SJCRH30 (cell line): Measurements from ENCODE around the gene ANKRD13D. TPM values are rescaled to one million over a fixed set of nuclear protein-coding genes. Genes with fewer than 3 reads are reported as not detected.

Source experiments
- DNase-seq, 2 experiments: peaks; one replicate each; pipeline ENCODE4 v3.0.0-alpha.2; 2015 to 2020
- H3K27ac ChIP-seq: fragments of 250-450 bp; sonication (Bioruptor Pico); 2 replicates; pipeline ENCODE4 v1.5.1; 2020; ENCODE audit warnings: mild to moderate bottlenecking, moderate library complexity
- H3K27me3 ChIP-seq: fragments of 250-450 bp; sonication (Bioruptor Pico); 2 replicates; pipeline ENCODE4 v1.5.1; 2020; ENCODE audit warnings: mild to moderate bottlenecking, moderate library complexity
- H3K36me3 ChIP-seq: fragments of 250-450 bp; sonication (Bioruptor Pico); 2 replicates; pipeline ENCODE4 v1.5.1; 2020; ENCODE audit warnings: mild to moderate bottlenecking, moderate library complexity
- H3K4me1 ChIP-seq: fragments of 250-450 bp; sonication (Bioruptor Pico); 2 replicates; pipeline ENCODE4 v1.5.1; 2020; ENCODE audit warnings: mild to moderate bottlenecking, moderate library complexity
- H3K4me3 ChIP-seq: fragments of 250-450 bp; sonication (Bioruptor Pico); 2 replicates; pipeline ENCODE4 v1.5.1; 2020; ENCODE audit warnings: mild to moderate bottlenecking, moderate library complexity
- H3K9me3 ChIP-seq: fragments of 250-450 bp; sonication (Bioruptor Pico); replicated peaks from 2 replicates; pipeline ENCODE4 v1.5.1; 2020; ENCODE audit warnings: mild to moderate bottlenecking, moderate library complexity
- total RNA-seq: library from RNA; depleted of rRNA; stranded (reverse); fragments of >200 nt; shearing (Covaris generic); gene quantifications from 2 replicates; pipeline ENCODE4 v1.2.3, GENCODE V29; 2014

ANKRD13D gene
- total RNA-seq, 1 experiment from 2014 or later = 19.9 TPM

- Histone ChIP-seq H3K27ac (no peak overlapping the region), H3K9me3 (no peaks in the 10 kb centered on the region), H3K4me3 (no peak overlapping the region), H3K4me1 (peaks cover 4% of the 10 kb centered on the region; the same call in 1 of the 2 replicates), H3K36me3 (no peaks in the 10 kb centered on the region), H3K27me3 (no peaks in the 10 kb centered on the region)
- no peak for DNase-seq
These were observed 30.9 kb downstream of the ANKRD13D start for GRCh38 chr11:67320011-67320410.

GRCh38 chr11:67320691-67321090 lies 31.6 kb downstream of the ANKRD13D start:
- Histone ChIP-seq H3K4me1 (peaks cover 4% of the 10 kb centered on the region; the same call in 1 of the 2 replicates), H3K27ac (no peak overlapping the region), H3K27me3 (no peaks in the 10 kb centered on the region), H3K4me3 (no peak overlapping the region), H3K36me3 (no peaks in the 10 kb centered on the region), H3K9me3 (no peaks in the 10 kb centered on the region)
- no peak for DNase-seq

- H3K27me3 ChIP-seq = no peaks in the 10 kb centered on the region
- H3K36me3 ChIP-seq = no peaks in the 10 kb centered on the region
- peaks cover 4% of the 10 kb centered on the region; the same call in 1 of the 2 replicates for H3K4me1 ChIP-seq
- no peak overlapping the region for H3K27ac ChIP-seq
- H3K4me3 ChIP-seq = no peak overlapping the region
- H3K9me3 ChIP-seq = no peaks in the 10 kb centered on the region
- no peak for DNase-seq
These were observed 32.3 kb downstream of the ANKRD13D start for GRCh38 chr11:67321313-67321871.

- H3K36me3 ChIP-seq = no peaks in the 10 kb centered on the region
- DNase-seq = no peak
- H3K27ac ChIP-seq = no peak overlapping the region
- H3K4me1 ChIP-seq = peaks cover 4% of the 10 kb centered on the region; the same call in 1 of the 2 replicates
- no peak overlapping the region for H3K4me3 ChIP-seq
- H3K9me3 ChIP-seq = no peaks in the 10 kb centered on the region
- no peaks in the 10 kb centered on the region for H3K27me3 ChIP-seq
These were observed 32.9 kb downstream of the ANKRD13D start for GRCh38 chr11:67322049-67322448.

- no peak overlapping the region for H3K4me3 ChIP-seq
These were observed 34.4 kb downstream of the ANKRD13D start for GRCh38 chr11:67323526-67323925.

GRCh38 chr11:67332081-67332691 lies 43.1 kb downstream of the ANKRD13D start:
- H3K9me3 ChIP-seq = no peaks in the 10 kb centered on the region
- DNase-seq = no peak
- H3K4me1 ChIP-seq = no peaks in the 10 kb centered on the region
- no peak overlapping the region for H3K4me3 ChIP-seq
- no peak overlapping the region for H3K27ac ChIP-seq
- H3K36me3 ChIP-seq = no peaks in the 10 kb centered on the region
- H3K27me3 ChIP-seq = no peaks in the 10 kb centered on the region

More at GRCh38 chr11:67323526-67323925, 34.4 kb downstream of the ANKRD13D start:
- DNase-seq = no peak
- Histone ChIP-seq H3K36me3 (no peaks in the 10 kb centered on the region), H3K27ac (no peak overlapping the region), H3K4me1 (peaks cover 1% of the 10 kb centered on the region; the same call in 1 of the 2 replicates), H3K27me3 (no peaks in the 10 kb centered on the region), H3K9me3 (no peaks in the 10 kb centered on the region)

- Histone ChIP-seq H3K27ac (no peak overlapping the region), H3K4me3 (no peak overlapping the region), H3K36me3 (no peaks in the 10 kb centered on the region)
These were observed 48.2 kb downstream of the ANKRD13D start for GRCh38 chr11:67337257-67337656.

GRCh38 chr11:67344264-67344663 lies 55.2 kb downstream of the ANKRD13D start:
- H3K27ac ChIP-seq = no peak overlapping the region
- no peak for DNase-seq
- no peaks in the 10 kb centered on the region for H3K27me3 ChIP-seq

More at GRCh38 chr11:67337257-67337656, 48.2 kb downstream of the ANKRD13D start:
- no peaks in the 10 kb centered on the region for H3K27me3 ChIP-seq
- H3K9me3 ChIP-seq = no peaks in the 10 kb centered on the region
- no peaks in the 10 kb centered on the region for H3K4me1 ChIP-seq
- DNase-seq = no peak

GRCh38 chr11:67345247-67345919 lies 56.3 kb downstream of the ANKRD13D start:
- Histone ChIP-seq H3K9me3 (no peaks in the 10 kb centered on the region), H3K27me3 (no peaks in the 10 kb centered on the region), H3K4me1 (no peaks in the 10 kb centered on the region; the same call in 1 of the 2 replicates), H3K4me3 (no peak overlapping the region), H3K36me3 (no peaks in the 10 kb centered on the region), H3K27ac (no peak overlapping the region)
- no peak for DNase-seq

More at GRCh38 chr11:67344264-67344663, 55.2 kb downstream of the ANKRD13D start:
- Histone ChIP-seq H3K4me3 (no peak overlapping the region), H3K4me1 (no peaks in the 10 kb centered on the region; the same call in 1 of the 2 replicates), H3K9me3 (no peaks in the 10 kb centered on the region), H3K36me3 (no peaks in the 10 kb centered on the region)

- Histone ChIP-seq H3K4me1 (no peaks in the 10 kb centered on the region; the same call in 1 of the 2 replicates), H3K9me3 (no peaks in the 10 kb centered on the region), H3K36me3 (no peaks in the 10 kb centered on the region), H3K4me3 (no peak overlapping the region), H3K27ac (no peak overlapping the region), H3K27me3 (no peaks in the 10 kb centered on the region)
- DNase-seq = peak in 1 of 2 experiments; percentile 56
These were observed 57.1 kb downstream of the ANKRD13D start for GRCh38 chr11:67345920-67346819.

GRCh38 chr11:67347964-67348749 lies 59.1 kb downstream of the ANKRD13D start:
- H3K9me3 ChIP-seq = no peaks in the 10 kb centered on the region
- H3K4me1 ChIP-seq = peaks cover 4% of the 10 kb centered on the region
- no peak for DNase-seq
- no peak overlapping the region for H3K27ac ChIP-seq
- H3K36me3 ChIP-seq = no peaks in the 10 kb centered on the region
- no peak overlapping the region for H3K4me3 ChIP-seq
- no peaks in the 10 kb centered on the region for H3K27me3 ChIP-seq

GRCh38 chr11:67349036-67349435 lies 59.9 kb downstream of the ANKRD13D start:
- Histone ChIP-seq H3K27ac (no peak overlapping the region), H3K27me3 (no peaks in the 10 kb centered on the region), H3K4me1 (peaks cover 7% of the 10 kb centered on the region), H3K36me3 (no peaks in the 10 kb centered on the region), H3K4me3 (no peak overlapping the region), H3K9me3 (no peaks in the 10 kb centered on the region)
- DNase-seq = no peak

- H3K27me3 ChIP-seq = no peaks in the 10 kb centered on the region
- H3K36me3 ChIP-seq = no peaks in the 10 kb centered on the region
- H3K4me3 ChIP-seq = no peak overlapping the region
- no peak for DNase-seq
- peaks cover 10% of the 10 kb centered on the region for H3K4me1 ChIP-seq
- no peak overlapping the region for H3K27ac ChIP-seq
- H3K9me3 ChIP-seq = no peaks in the 10 kb centered on the region
These were observed 60.4 kb downstream of the ANKRD13D start for GRCh38 chr11:67349457-67349856.

- Histone ChIP-seq H3K4me3 (no peak overlapping the region), H3K27me3 (no peaks in the 10 kb centered on the region), H3K27ac (no peak overlapping the region), H3K4me1 (peaks cover 13% of the 10 kb centered on the region), H3K9me3 (no peaks in the 10 kb centered on the region), H3K36me3 (no peaks in the 10 kb centered on the region)
- DNase-seq = no peak
These were observed 60.9 kb downstream of the ANKRD13D start for GRCh38 chr11:67349928-67350465.
